Activated naive CD8-positive, alpha-beta T cell (primary cell): ENCODE measurements around the gene SUGCT.
"Not testable (repeated sequence)": the region's sequence is repeated elsewhere in the genome, so short reads cannot be mapped to it uniquely, and the experiment has no call there.

Source experiments
- H3K27ac Mint-ChIP-seq: one replicate; pipeline ENCODE4 v1.8.0; 2021; ENCODE audit warnings: mixed read lengths
- H3K27me3 Mint-ChIP-seq: one replicate; pipeline ENCODE4 v1.8.0; 2021; ENCODE audit warnings: mixed read lengths
- H3K36me3 Mint-ChIP-seq: one replicate; pipeline ENCODE4 v1.8.0; 2021; ENCODE audit warnings: mixed read lengths
- H3K4me1 Mint-ChIP-seq: one replicate; pipeline ENCODE4 v1.8.0; 2021; ENCODE audit warnings: low read depth, mixed read lengths
- H3K4me3 Mint-ChIP-seq: one replicate; pipeline ENCODE4 v1.8.0; 2021; ENCODE audit warnings: mild to moderate bottlenecking, mixed read lengths
- H3K9me3 Mint-ChIP-seq: one replicate; pipeline ENCODE4 v1.8.0; 2021; ENCODE audit warnings: low read depth, mixed read lengths

Gene SUGCT

DNA sequence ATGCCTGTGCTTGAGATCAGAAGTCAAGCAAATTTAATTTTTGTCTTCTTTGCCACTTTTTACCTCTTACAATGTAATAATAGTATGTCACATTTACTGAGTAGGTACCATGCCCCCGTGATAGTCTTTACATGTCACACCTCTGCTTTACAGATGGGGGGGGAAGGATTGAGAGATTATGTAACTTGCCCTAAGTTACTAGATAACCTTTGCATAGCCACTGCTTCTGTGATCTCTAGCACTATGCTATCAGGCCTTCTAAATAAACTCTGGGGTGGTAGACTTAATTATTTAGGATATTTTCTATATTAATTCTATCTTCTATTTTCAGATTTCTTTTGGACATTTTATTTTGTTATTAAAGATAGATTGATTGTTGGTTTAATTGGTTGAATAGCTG lies 514.4 kb downstream of the SUGCT start:
- no peaks in the 10 kb centered on the region for H3K36me3 Mint-ChIP-seq
- no peak overlapping the region for H3K4me3 Mint-ChIP-seq

DNA sequence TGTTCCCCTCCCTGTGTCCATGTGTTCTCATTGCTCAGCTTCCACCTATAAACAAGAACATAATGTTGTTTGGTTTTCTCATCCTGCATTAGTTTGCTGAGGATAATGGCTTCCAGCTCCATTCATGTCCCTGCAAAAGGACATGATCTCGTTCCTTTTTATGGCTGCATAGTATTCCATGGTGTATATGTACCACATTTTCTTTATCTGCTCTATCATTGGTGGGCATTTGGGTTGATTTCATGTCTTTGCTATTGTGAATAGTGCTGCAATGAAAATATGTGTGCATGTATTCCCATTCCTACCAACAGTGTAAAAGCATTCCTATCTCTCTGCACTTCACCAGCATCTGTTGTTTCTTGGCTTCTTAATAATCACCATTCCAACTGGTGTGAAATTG lies 516.1 kb downstream of the SUGCT start:
- H3K27ac Mint-ChIP-seq, H3K27me3 Mint-ChIP-seq, H3K36me3 Mint-ChIP-seq, H3K4me1 Mint-ChIP-seq, H3K4me3 Mint-ChIP-seq, H3K9me3 Mint-ChIP-seq: not testable (repeated sequence)

More for the DNA sequence above, 514.4 kb downstream of the SUGCT start:
- peaks cover 8% of the 10 kb centered on the region for H3K4me1 Mint-ChIP-seq
- no peaks in the 10 kb centered on the region for H3K9me3 Mint-ChIP-seq
- H3K27me3 Mint-ChIP-seq, result no peaks in the 10 kb centered on the region
- H3K27ac Mint-ChIP-seq, result no peak overlapping the region

GRCh38 chr7:40654171-40654570 lies 519.4 kb downstream of the SUGCT start:
- no peak overlapping the region for H3K27ac Mint-ChIP-seq
- peaks cover 3% of the 10 kb centered on the region for H3K4me1 Mint-ChIP-seq
- no peaks in the 10 kb centered on the region for H3K27me3 Mint-ChIP-seq
- no peaks in the 10 kb centered on the region for H3K36me3 Mint-ChIP-seq
- H3K4me3 Mint-ChIP-seq, result no peak overlapping the region
- H3K9me3 Mint-ChIP-seq, result no peaks in the 10 kb centered on the region

- Mint-ChIP-seq H3K27me3 (no peaks in the 10 kb centered on the region), H3K4me1 (peaks cover 3% of the 10 kb centered on the region), H3K36me3 (no peaks in the 10 kb centered on the region), H3K4me3 (no peak overlapping the region), H3K9me3 (no peaks in the 10 kb centered on the region), H3K27ac (no peak overlapping the region)
Measured at GRCh38 chr7:40655426-40655825, 520.6 kb downstream of the SUGCT start.

DNA sequence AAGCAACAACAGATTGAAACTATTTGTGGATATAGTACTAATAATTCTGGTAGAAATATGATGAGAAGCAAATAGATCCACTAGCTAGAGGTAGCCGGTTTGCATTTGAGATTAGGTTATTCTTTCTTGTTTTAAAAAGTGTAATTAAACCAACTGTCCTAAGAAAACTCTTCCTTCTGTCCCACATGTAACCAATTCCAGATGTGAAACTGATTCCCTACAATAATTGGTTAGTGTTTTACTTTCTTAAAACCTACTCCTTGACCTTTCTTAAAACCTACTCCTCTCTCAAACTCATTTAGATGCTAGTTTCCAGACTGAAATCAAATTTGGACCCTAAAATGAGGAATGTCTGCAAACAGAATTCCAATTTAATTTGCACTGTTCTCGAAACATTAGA lies 521.5 kb downstream of the SUGCT start:
- no peak overlapping the region for H3K4me3 Mint-ChIP-seq
- no peaks in the 10 kb centered on the region for H3K36me3 Mint-ChIP-seq
- H3K27ac Mint-ChIP-seq, result no peak overlapping the region
- H3K27me3 Mint-ChIP-seq, result no peaks in the 10 kb centered on the region
- no peaks in the 10 kb centered on the region for H3K9me3 Mint-ChIP-seq
- peaks cover 3% of the 10 kb centered on the region for H3K4me1 Mint-ChIP-seq

DNA sequence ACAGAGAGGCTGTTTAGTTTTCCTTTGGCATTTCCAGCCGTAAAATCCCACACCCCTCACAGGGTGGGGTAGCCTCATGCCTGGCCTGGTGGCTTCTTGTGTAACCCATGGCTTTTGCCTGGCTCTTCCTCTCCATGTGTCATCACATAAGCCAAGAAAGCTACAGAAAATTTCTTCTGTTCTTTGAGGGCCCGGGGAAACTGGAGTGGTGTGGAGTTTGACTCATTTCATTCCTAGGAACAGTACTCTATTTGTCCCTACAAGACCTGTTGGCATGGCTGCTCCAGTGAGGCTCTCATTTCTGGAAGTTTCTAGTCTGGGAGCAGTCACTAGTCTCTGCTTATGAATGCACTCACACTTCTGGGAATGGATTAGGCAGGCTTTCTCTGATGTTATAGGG lies 523.9 kb downstream of the SUGCT start:
- H3K36me3 Mint-ChIP-seq, result no peaks in the 10 kb centered on the region
- no peak overlapping the region for H3K27ac Mint-ChIP-seq
- no peak overlapping the region for H3K4me3 Mint-ChIP-seq
- H3K4me1 Mint-ChIP-seq, result no peaks in the 10 kb centered on the region
- peaks cover 5% of the 10 kb centered on the region for H3K9me3 Mint-ChIP-seq
- H3K27me3 Mint-ChIP-seq, result peaks cover 3% of the 10 kb centered on the region

- H3K27me3 Mint-ChIP-seq, result peaks cover 3% of the 10 kb centered on the region
- H3K4me3 Mint-ChIP-seq, result no peak overlapping the region
- H3K4me1 Mint-ChIP-seq, result no peaks in the 10 kb centered on the region
- no peaks in the 10 kb centered on the region for H3K36me3 Mint-ChIP-seq
- no peak overlapping the region for H3K27ac Mint-ChIP-seq
- peaks cover 5% of the 10 kb centered on the region for H3K9me3 Mint-ChIP-seq
Measured at GRCh38 chr7:40659231-40659630, 524.4 kb downstream of the SUGCT start.

DNA sequence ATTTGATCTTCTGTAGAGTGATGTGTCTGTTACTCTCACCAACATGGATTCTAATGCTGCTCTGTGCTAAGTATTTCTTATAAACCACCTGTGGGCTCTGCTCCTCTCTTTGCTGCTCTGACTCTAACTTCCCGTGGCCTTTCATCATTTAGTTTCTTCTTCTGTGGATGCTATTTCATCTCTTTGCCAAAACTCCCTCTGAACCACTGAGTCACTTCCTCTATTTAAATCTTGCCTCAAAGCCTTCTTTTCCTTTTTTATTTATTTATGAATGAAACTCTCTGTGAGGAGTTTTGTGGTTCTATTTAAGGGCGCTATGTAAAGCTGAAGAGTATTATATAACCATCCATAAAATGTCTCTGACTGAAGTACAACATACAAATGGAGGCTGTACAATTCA lies 538.5 kb downstream of the SUGCT start:
- Mint-ChIP-seq H3K36me3 (peaks cover 5% of the 10 kb centered on the region), H3K27ac (peak overlapping the region; percentile 51), H3K9me3 (no peaks in the 10 kb centered on the region), H3K4me1 (peaks cover 14% of the 10 kb centered on the region), H3K27me3 (peaks cover 2% of the 10 kb centered on the region), H3K4me3 (peak overlapping the region; percentile 52)

DNA sequence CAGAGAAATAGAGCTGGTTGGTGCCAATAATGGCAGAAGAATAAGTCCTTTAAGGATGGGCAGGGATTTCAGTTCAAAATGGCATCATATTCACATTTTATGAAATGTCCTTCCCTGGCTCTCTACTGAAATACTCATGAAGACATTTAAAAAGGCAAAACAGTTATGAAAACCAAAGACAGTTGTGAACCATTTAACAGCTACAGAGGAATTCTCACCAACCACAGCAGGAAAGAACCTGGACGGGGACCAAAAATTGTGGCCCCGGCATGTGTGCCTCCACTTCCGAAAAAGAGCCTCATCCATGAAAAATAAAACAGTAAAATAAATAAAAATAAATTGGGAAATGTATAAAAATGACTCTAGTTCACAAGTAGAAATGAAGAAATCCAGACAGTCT lies 539.5 kb downstream of the SUGCT start:
- no peak overlapping the region for H3K27ac Mint-ChIP-seq
- H3K27me3 Mint-ChIP-seq, result peaks cover 2% of the 10 kb centered on the region
- H3K4me1 Mint-ChIP-seq, result peaks cover 14% of the 10 kb centered on the region
- no peak overlapping the region for H3K4me3 Mint-ChIP-seq
- peaks cover 5% of the 10 kb centered on the region for H3K36me3 Mint-ChIP-seq
- no peaks in the 10 kb centered on the region for H3K9me3 Mint-ChIP-seq

GRCh38 chr7:40675741-40676140 lies 540.9 kb downstream of the SUGCT start:
- Mint-ChIP-seq H3K27ac (no peak overlapping the region), H3K27me3 (peaks cover 2% of the 10 kb centered on the region)

GRCh38 chr7:40676221-40676620 lies 541.4 kb downstream of the SUGCT start:
- no peak overlapping the region for H3K27ac Mint-ChIP-seq
- H3K27me3 Mint-ChIP-seq, result peaks cover 2% of the 10 kb centered on the region
- H3K9me3 Mint-ChIP-seq, result no peaks in the 10 kb centered on the region
- H3K4me3 Mint-ChIP-seq, result no peak overlapping the region
- H3K4me1 Mint-ChIP-seq, result peaks cover 14% of the 10 kb centered on the region
- peaks cover 5% of the 10 kb centered on the region for H3K36me3 Mint-ChIP-seq

More at GRCh38 chr7:40675741-40676140, 540.9 kb downstream of the SUGCT start:
- Mint-ChIP-seq H3K4me3 (no peak overlapping the region), H3K9me3 (no peaks in the 10 kb centered on the region), H3K4me1 (peaks cover 14% of the 10 kb centered on the region), H3K36me3 (peaks cover 5% of the 10 kb centered on the region)

GRCh38 chr7:40680657-40681056 lies 545.9 kb downstream of the SUGCT start:
- Mint-ChIP-seq H3K36me3 (peaks cover 2% of the 10 kb centered on the region), H3K27me3 (no peaks in the 10 kb centered on the region), H3K4me1 (no peaks in the 10 kb centered on the region), H3K9me3 (no peaks in the 10 kb centered on the region), H3K4me3 (no peak overlapping the region), H3K27ac (no peak overlapping the region)

GRCh38 chr7:40682696-40683095 lies 547.9 kb downstream of the SUGCT start:
- Mint-ChIP-seq H3K9me3 (no peaks in the 10 kb centered on the region), H3K4me3 (no peak overlapping the region)

DNA sequence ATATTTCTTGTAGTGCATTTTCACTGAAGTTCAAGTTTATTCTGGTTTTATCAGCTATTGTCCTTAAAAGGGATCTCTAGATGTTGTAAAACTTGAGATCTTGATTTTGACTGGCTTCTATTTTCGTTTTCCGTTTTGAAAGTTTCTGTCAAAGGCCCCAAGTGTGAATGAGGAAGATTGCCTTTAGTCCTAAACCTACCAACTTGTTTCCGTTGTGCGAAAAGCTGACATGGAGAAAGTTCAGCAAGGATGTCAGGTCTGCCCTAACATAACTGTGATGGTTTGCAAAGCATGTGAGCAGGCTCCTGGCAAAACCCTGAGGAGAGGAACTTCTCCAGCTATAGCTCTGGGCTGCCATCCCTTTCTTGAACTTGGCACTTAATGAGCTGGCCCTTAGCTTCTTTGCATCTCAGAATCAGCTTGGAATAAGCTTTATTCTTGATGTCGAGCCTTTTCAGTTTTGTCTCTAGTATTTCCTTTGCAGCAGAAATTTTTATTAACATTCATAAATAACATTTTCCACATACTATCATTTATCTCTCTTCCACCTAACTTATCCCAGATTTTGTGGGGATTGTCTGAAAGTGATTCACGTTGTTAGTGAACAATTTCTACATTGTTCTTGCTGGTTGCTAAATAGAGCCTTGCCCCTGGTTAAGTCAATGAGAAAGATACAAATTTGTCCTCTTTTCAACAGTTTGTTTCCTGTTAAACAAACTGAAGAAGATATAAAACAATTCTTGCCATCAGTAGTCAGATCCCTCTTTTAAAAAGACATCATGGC lies 559.4 kb downstream of the SUGCT start:
- Mint-ChIP-seq H3K4me1 (peaks cover 3% of the 10 kb centered on the region), H3K4me3 (no peak overlapping the region), H3K27ac (no peak overlapping the region), H3K36me3 (peaks cover 2% of the 10 kb centered on the region), H3K9me3 (no peaks in the 10 kb centered on the region), H3K27me3 (no peaks in the 10 kb centered on the region)

More at GRCh38 chr7:40682696-40683095, 547.9 kb downstream of the SUGCT start:
- H3K27me3 Mint-ChIP-seq, result peaks cover 1% of the 10 kb centered on the region
- no peaks in the 10 kb centered on the region for H3K36me3 Mint-ChIP-seq
- no peaks in the 10 kb centered on the region for H3K4me1 Mint-ChIP-seq
- no peak overlapping the region for H3K27ac Mint-ChIP-seq

GRCh38 chr7:40694991-40695390 lies 560.2 kb downstream of the SUGCT start:
- Mint-ChIP-seq H3K27me3 (no peaks in the 10 kb centered on the region), H3K27ac (no peak overlapping the region), H3K4me1 (peaks cover 5% of the 10 kb centered on the region), H3K36me3 (peaks cover 2% of the 10 kb centered on the region), H3K9me3 (no peaks in the 10 kb centered on the region), H3K4me3 (no peak overlapping the region)

DNA sequence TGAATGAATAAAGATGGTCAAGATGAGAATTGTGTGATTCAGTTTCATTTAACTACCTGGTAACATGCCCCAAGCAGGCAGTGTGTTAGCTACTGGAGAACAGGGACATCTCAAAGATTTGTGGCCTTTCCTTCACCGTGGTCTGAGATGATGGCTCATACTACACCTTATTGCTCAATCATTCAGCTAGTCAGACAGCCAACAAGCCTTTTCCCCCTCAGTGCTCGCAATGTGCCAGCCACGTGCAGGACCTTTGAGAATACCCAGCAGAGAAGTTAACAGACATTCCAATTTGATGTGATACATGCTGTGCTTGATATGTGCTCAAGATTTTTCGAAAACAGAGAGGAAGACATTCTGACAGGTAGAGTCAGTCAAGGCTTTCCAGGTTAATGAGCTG lies 562.8 kb downstream of the SUGCT start:
- H3K27ac Mint-ChIP-seq, result no peak overlapping the region
- H3K27me3 Mint-ChIP-seq, result no peaks in the 10 kb centered on the region
- H3K4me3 Mint-ChIP-seq, result no peak overlapping the region
- H3K4me1 Mint-ChIP-seq, result peaks cover 30% of the 10 kb centered on the region
- peaks cover 2% of the 10 kb centered on the region for H3K36me3 Mint-ChIP-seq
- H3K9me3 Mint-ChIP-seq, result no peaks in the 10 kb centered on the region
